ENCODE results near the gene LRCH1.

DNA sequence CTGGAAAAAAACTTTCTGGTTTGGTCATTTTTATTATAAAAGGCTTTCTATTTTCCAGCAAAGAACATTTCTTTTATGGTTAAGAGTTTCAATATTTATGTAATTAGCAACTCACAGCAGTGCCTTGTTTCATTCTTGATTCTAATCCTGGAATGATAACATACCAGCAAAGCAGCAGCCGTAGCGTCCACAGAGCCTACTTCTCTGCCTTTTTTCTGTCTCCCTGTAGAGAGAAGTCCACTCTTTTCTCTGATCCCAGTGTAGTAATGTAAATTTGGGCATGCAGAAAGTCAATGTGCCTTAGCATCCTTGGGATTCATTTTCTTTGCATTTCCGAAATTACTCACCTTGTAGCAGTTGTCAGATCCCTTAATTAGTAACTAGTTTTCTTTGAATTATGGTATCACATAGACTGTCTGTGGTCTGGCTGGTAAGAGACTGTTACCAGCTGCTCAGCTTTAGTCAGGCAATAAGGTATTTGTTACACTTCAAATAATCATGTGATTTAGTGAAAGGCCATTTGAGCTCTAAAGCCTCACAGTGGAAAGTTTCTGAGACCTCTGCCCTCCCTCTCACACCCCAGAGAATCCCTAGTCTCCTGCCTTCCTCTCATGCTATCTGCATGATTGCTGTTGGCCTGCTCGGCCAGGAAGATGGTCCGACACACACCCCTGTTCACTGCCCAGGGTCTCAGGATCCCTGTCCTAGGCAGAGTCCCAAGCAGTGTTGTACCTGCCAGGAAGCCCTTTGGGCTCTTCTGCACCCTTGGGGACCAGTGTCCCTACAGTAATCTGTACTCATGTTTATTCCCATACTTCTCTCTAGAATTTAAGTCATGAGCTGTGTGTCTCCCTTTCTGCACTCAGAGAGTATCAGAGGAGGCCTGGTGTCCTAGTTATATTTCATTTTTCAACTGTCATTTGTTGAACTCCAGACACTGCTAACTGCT, 86.3 kb downstream of the LRCH1 start:
- no peak for TF ChIP-seq POLR2A (IDR thresholded peaks at IDR 0.05)
- TF ChIP-seq, protein P1, sequence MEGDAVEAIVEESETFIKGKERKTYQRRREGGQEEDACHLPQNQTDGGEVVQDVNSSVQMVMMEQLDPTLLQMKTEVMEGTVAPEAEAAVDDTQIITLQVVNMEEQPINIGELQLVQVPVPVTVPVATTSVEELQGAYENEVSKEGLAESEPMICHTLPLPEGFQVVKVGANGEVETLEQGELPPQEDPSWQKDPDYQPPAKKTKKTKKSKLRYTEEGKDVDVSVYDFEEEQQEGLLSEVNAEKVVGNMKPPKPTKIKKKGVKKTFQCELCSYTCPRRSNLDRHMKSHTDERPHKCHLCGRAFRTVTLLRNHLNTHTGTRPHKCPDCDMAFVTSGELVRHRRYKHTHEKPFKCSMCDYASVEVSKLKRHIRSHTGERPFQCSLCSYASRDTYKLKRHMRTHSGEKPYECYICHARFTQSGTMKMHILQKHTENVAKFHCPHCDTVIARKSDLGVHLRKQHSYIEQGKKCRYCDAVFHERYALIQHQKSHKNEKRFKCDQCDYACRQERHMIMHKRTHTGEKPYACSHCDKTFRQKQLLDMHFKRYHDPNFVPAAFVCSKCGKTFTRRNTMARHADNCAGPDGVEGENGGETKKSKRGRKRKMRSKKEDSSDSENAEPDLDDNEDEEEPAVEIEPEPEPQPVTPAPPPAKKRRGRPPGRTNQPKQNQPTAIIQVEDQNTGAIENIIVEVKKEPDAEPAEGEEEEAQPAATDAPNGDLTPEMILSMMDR (IDR thresholded peaks at IDR 0.05) = no peak
